Astrocyte (in vitro differentiated cells and primary cell): ENCODE measurements around the gene MEGF11. TPM values are rescaled to one million over a fixed set of nuclear protein-coding genes. Genes with fewer than 3 reads are reported as not detected.

Experiments
- DNase-seq: peaks from one replicate; pipeline ENCODE4 v3.0.0-alpha.2; 2010; ENCODE audit warnings: low read depth
- FAIRE-seq: peaks from 2 replicates; lab custom pipeline; 2011; peaks lifted over from hg19 to GRCh38; lab: Jason Lieb, UNC
- H2AFZ ChIP-seq: 2 replicates; pipeline ENCODE4 v1.6.0; 2012; ENCODE audit warnings: low read depth, low read length, inconsistent platforms
- H3K27ac ChIP-seq: 2 replicates; pipeline ENCODE4 v1.5.1; 2011; ENCODE audit warnings: low read depth, low read length, inconsistent platforms
- H3K27me3 ChIP-seq: 2 replicates; pipeline ENCODE4 v1.6.0; 2011; ENCODE audit warnings: low read length, inconsistent platforms; ENCODE audit not compliant: insufficient read depth
- H3K36me3 ChIP-seq: 2 replicates; pipeline ENCODE4 v1.5.1; 2011; ENCODE audit warnings: low read length, inconsistent platforms; ENCODE audit not compliant: insufficient read depth
- H3K4me1 ChIP-seq: 2 replicates; pipeline ENCODE4 v1.5.1; 2011; ENCODE audit warnings: low read length, inconsistent platforms; ENCODE audit not compliant: insufficient read depth
- H3K4me2 ChIP-seq: 2 replicates; pipeline ENCODE4 v1.6.0; 2012; ENCODE audit warnings: low read length, inconsistent platforms
- H3K4me3 ChIP-seq: 2 replicates; pipeline ENCODE4 v1.5.1; 2011; ENCODE audit warnings: low read depth, mild to moderate bottlenecking, low read length, inconsistent platforms; ENCODE audit not compliant: insufficient read depth
- H3K79me2 ChIP-seq: 2 replicates; pipeline ENCODE4 v1.6.0; 2012; ENCODE audit warnings: mild to moderate bottlenecking, low read length, inconsistent platforms; ENCODE audit not compliant: insufficient read depth
- H3K9ac ChIP-seq: 2 replicates; pipeline ENCODE4 v1.6.0; 2012; ENCODE audit warnings: mild to moderate bottlenecking, low read length, inconsistent platforms
- H3K9me3 ChIP-seq: 2 replicates; pipeline ENCODE4 v1.5.1; 2012; ENCODE audit warnings: low read depth, mild to moderate bottlenecking, low read length, inconsistent platforms; ENCODE audit not compliant: insufficient read depth
- H4K20me1 ChIP-seq: 2 replicates; pipeline ENCODE4 v1.6.0; 2012; ENCODE audit warnings: low read length, inconsistent platforms; ENCODE audit not compliant: insufficient read depth
- H3K27ac Mint-ChIP-seq: one replicate; pipeline ENCODE4 v1.8.0; 2021; ENCODE audit warnings: mild to moderate bottlenecking, mixed read lengths; ENCODE audit not compliant: unreplicated experiment
- H3K27me3 Mint-ChIP-seq: one replicate; pipeline ENCODE4 v1.8.0; 2021; ENCODE audit warnings: low read depth, mixed read lengths; ENCODE audit not compliant: unreplicated experiment
- H3K36me3 Mint-ChIP-seq: one replicate; pipeline ENCODE4 v1.8.0; 2021; ENCODE audit warnings: low read depth, mixed read lengths; ENCODE audit not compliant: unreplicated experiment
- H3K4me1 Mint-ChIP-seq: one replicate; pipeline ENCODE4 v1.8.0; 2021; ENCODE audit warnings: low read depth, mixed read lengths; ENCODE audit not compliant: unreplicated experiment
- H3K4me3 Mint-ChIP-seq: one replicate; pipeline ENCODE4 v1.8.0; 2021; ENCODE audit warnings: mild to moderate bottlenecking, moderate library complexity, mixed read lengths; ENCODE audit not compliant: unreplicated experiment
- H3K9me3 Mint-ChIP-seq: one replicate; pipeline ENCODE4 v1.8.0; 2021; ENCODE audit warnings: mild to moderate bottlenecking, mixed read lengths; ENCODE audit not compliant: unreplicated experiment
- EZH2 ChIP-seq: IDR thresholded peaks from 2 replicates; pipeline ENCODE4 v1.6.1; 2012; ENCODE audit warnings: mild to moderate bottlenecking, low read length, inconsistent platforms; ENCODE audit not compliant: insufficient read depth
- total RNA-seq: library from RNA; stranded (reverse); gene quantifications from 2 replicates; pipeline ENCODE4 v1.2.1, GENCODE V29; 2021
- TF ChIP-seq, protein P1 (sequence below): IDR thresholded peaks from 2 replicates; pipeline ENCODE4 v1.5.1; 2011; ENCODE audit warnings: low read depth, mild to moderate bottlenecking, inconsistent platforms, low read length, moderate library complexity; ENCODE audit not compliant: insufficient read depth

MEGF11 gene
- total RNA-seq, 1 donor from 2014 or later, result 0.16 TPM

GRCh38 chr15:66225656-66226274, 27.8 kb downstream of the MEGF11 start:
- peaks cover 8% of the 10 kb centered on the region for H3K27me3 ChIP-seq
- no peak overlapping the region for H3K27ac ChIP-seq
- Mint-ChIP-seq H3K4me1 (no peaks in the 10 kb centered on the region), H3K36me3 (no peaks in the 10 kb centered on the region), H3K4me3 (no peak overlapping the region), H3K27me3 (peaks cover 16% of the 10 kb centered on the region), H3K27ac (no peak overlapping the region), H3K9me3 (no peaks in the 10 kb centered on the region)
- no peak overlapping the region for H3K9ac ChIP-seq
- no peaks in the 10 kb centered on the region for H3K9me3 ChIP-seq
- no peak overlapping the region for H3K4me3 ChIP-seq
- H3K4me1 ChIP-seq, result no peaks in the 10 kb centered on the region
- H3K4me2 ChIP-seq, result no peak overlapping the region
- H4K20me1 ChIP-seq, result no peaks in the 10 kb centered on the region
- TF ChIP-seq EZH2, result no peak
- TF ChIP-seq, protein P1, sequence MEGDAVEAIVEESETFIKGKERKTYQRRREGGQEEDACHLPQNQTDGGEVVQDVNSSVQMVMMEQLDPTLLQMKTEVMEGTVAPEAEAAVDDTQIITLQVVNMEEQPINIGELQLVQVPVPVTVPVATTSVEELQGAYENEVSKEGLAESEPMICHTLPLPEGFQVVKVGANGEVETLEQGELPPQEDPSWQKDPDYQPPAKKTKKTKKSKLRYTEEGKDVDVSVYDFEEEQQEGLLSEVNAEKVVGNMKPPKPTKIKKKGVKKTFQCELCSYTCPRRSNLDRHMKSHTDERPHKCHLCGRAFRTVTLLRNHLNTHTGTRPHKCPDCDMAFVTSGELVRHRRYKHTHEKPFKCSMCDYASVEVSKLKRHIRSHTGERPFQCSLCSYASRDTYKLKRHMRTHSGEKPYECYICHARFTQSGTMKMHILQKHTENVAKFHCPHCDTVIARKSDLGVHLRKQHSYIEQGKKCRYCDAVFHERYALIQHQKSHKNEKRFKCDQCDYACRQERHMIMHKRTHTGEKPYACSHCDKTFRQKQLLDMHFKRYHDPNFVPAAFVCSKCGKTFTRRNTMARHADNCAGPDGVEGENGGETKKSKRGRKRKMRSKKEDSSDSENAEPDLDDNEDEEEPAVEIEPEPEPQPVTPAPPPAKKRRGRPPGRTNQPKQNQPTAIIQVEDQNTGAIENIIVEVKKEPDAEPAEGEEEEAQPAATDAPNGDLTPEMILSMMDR, result no peak
- H2AFZ ChIP-seq, result no peak overlapping the region
- DNase-seq, result no peak
- no peaks in the 10 kb centered on the region for H3K79me2 ChIP-seq
- no peaks in the 10 kb centered on the region for H3K36me3 ChIP-seq
- FAIRE-seq, result no peak

GRCh38 chr15:66224946-66225345, 28.6 kb downstream of the MEGF11 start:
- Histone ChIP-seq H3K27me3 (peaks cover 5% of the 10 kb centered on the region), H4K20me1 (no peaks in the 10 kb centered on the region), H3K9me3 (no peaks in the 10 kb centered on the region), H3K4me2 (no peak overlapping the region), H3K4me3 (no peak overlapping the region), H3K36me3 (no peaks in the 10 kb centered on the region), H3K9ac (no peak overlapping the region), H2AFZ (no peak overlapping the region), H3K4me1 (no peaks in the 10 kb centered on the region), H3K79me2 (no peaks in the 10 kb centered on the region), H3K27ac (no peak overlapping the region)
- Mint-ChIP-seq H3K36me3 (no peaks in the 10 kb centered on the region), H3K9me3 (no peaks in the 10 kb centered on the region), H3K4me1 (no peaks in the 10 kb centered on the region), H3K27me3 (peaks cover 13% of the 10 kb centered on the region), H3K4me3 (no peak overlapping the region), H3K27ac (no peak overlapping the region)
- DNase-seq (no peak), FAIRE-seq (no peak)
- TF ChIP-seq EZH2, result no peak
- TF ChIP-seq, protein P1, result no peak
